IMR-90 (cell line): ENCODE measurements around the gene C17orf50. TPM values are rescaled to one million over a fixed set of nuclear protein-coding genes. Genes with fewer than 3 reads are reported as not detected.

ENCODE experiments used
- ATAC-seq: fragments of 200-7000 bp; cut with Tn5 transposase; 2 replicates; pipeline ENCODE4 v1.9.1; 2020; ENCODE audit warnings: low read depth, mild to moderate bottlenecking, moderate library complexity
- BruUV-seq: library from RNA; stranded (reverse); fragments of 400-500 nt; replicated peaks from 2 replicates; lab custom pipeline; 2021; lab: Mats Ljungman, UMichigan
- CTCF ChIA-PET: fragments of 300-600 bp; formaldehyde crosslinking; extraction: SDS; loops from one replicate; lab custom pipeline; 2021; ENCODE audit warnings: antibody characterized with exemption; lab: Yijun Ruan, JAX
- POLR2A ChIA-PET: fragments of 300-600 bp; sonication (Branson Sonifier 250); formaldehyde crosslinking; loops from one replicate; lab custom pipeline; 2022; ENCODE audit warnings: antibody characterized with exemption; ENCODE audit not compliant: unreplicated experiment; lab: Charles Lee
- DNase-seq: peaks from one replicate; pipeline ENCODE4 v3.0.0; 2013
- H2AFZ ChIP-seq: replicated peaks from 2 replicates; pipeline ENCODE3; 2013; ENCODE audit warnings: low read length, mild to moderate bottlenecking; ENCODE audit not compliant: poor library complexity
- H2AK5ac ChIP-seq: 2 replicates; pipeline ENCODE4 v1.6.1; 2013; ENCODE audit warnings: low read depth, low read length, inconsistent platforms
- H2AK9ac ChIP-seq: replicated peaks from 2 replicates; pipeline ENCODE3; 2013; ENCODE audit warnings: mild to moderate bottlenecking, low read depth, low read length, moderate library complexity; ENCODE audit not compliant: poor library complexity
- H2BK120ac ChIP-seq: 2 replicates; pipeline ENCODE4 v1.6.1; 2013; ENCODE audit warnings: low read depth, low read length, inconsistent platforms
- H2BK15ac ChIP-seq: 3 replicates; pipeline ENCODE4 v1.6.1; 2013; ENCODE audit warnings: low read depth, low read length, inconsistent platforms
- H2BK20ac ChIP-seq: 2 replicates; pipeline ENCODE4 v1.6.1; 2013; ENCODE audit warnings: low read depth, mild to moderate bottlenecking, inconsistent platforms, low read length, moderate library complexity
- H2BK5ac ChIP-seq: 2 replicates; pipeline ENCODE4 v1.6.1; 2013; ENCODE audit warnings: mild to moderate bottlenecking, low read depth, low read length, inconsistent platforms; ENCODE audit not compliant: poor library complexity, severe bottlenecking
- H3K14ac ChIP-seq: replicated peaks from 2 replicates; pipeline ENCODE4 v1.6.1; 2013; ENCODE audit warnings: low read depth, low read length, inconsistent platforms
- H3K18ac ChIP-seq: 2 replicates; pipeline ENCODE4 v1.6.1; 2013; ENCODE audit warnings: low read depth, low read length, control low read depth
- H3K23ac ChIP-seq: 2 replicates; pipeline ENCODE4 v1.6.1; 2013; ENCODE audit warnings: low read depth, low read length, inconsistent platforms
- H3K27ac ChIP-seq: 2 replicates; pipeline ENCODE4 v1.5.1; 2013; ENCODE audit warnings: mild to moderate bottlenecking, control low read depth, low read length; ENCODE audit not compliant: insufficient read depth
- H3K27me3 ChIP-seq: 2 replicates; pipeline ENCODE4 v1.6.1; 2013; ENCODE audit warnings: low read length; ENCODE audit not compliant: control insufficient read depth, insufficient read depth
- H3K36me3 ChIP-seq: 2 replicates; pipeline ENCODE4 v1.6.1; 2013; ENCODE audit warnings: low read length, mixed read lengths; ENCODE audit not compliant: control insufficient read depth, insufficient read depth
- H3K4ac ChIP-seq: 2 replicates; pipeline ENCODE4 v1.6.1; 2013; ENCODE audit warnings: low read depth, low read length, inconsistent platforms
- H3K4me1 ChIP-seq: 2 replicates; pipeline ENCODE4 v1.6.1; 2013; ENCODE audit warnings: low read length, mixed read lengths; ENCODE audit not compliant: control insufficient read depth, insufficient read depth
- H3K4me2 ChIP-seq: 2 replicates; pipeline ENCODE4 v1.6.1; 2013; ENCODE audit warnings: low read depth, mild to moderate bottlenecking, control low read depth, low read length, moderate library complexity
- H3K4me3 ChIP-seq: 2 replicates; pipeline ENCODE4 v1.5.1; 2013; ENCODE audit warnings: low read depth, mild to moderate bottlenecking, control low read depth, low read length, moderate library complexity; ENCODE audit not compliant: insufficient read depth
- H3K56ac ChIP-seq: 2 replicates; pipeline ENCODE4 v1.6.1; 2013; ENCODE audit warnings: low read length, inconsistent platforms; ENCODE audit not compliant: insufficient read depth; ENCODE audit errors: extremely low read depth
- H3K79me1 ChIP-seq, 2 experiments: 2 replicates each; pipeline ENCODE4 v1.6.1; 2013; ENCODE audit warnings: low read length in 2 of 2, inconsistent platforms in 1 of 2, low read depth in 1 of 2
- H3K9ac ChIP-seq: 2 replicates; pipeline ENCODE4 v1.6.1; 2013; ENCODE audit warnings: low read depth, low read length, control low read depth
- H3K9me1 ChIP-seq: 2 replicates; pipeline ENCODE4 v1.6.1; 2013; ENCODE audit warnings: low read length, inconsistent platforms; ENCODE audit not compliant: insufficient read depth
- H3K9me3 ChIP-seq: 2 replicates; pipeline ENCODE4 v1.6.1; 2013; ENCODE audit warnings: low read length; ENCODE audit not compliant: control insufficient read depth, insufficient read depth
- H4K20me1 ChIP-seq: 2 replicates; pipeline ENCODE4 v1.6.1; 2013; ENCODE audit warnings: low read length, inconsistent platforms; ENCODE audit not compliant: insufficient read depth
- H4K5ac ChIP-seq: 2 replicates; pipeline ENCODE4 v1.6.1; 2013; ENCODE audit warnings: mild to moderate bottlenecking, low read depth, low read length, control low read depth
- H4K8ac ChIP-seq, 2 experiments: 2 replicates each; pipeline ENCODE4 v1.6.1; 2013; ENCODE audit warnings: low read depth in 2 of 2, low read length in 2 of 2, control low read depth in 1 of 2, inconsistent platforms in 1 of 2
- H4K91ac ChIP-seq: 2 replicates; pipeline ENCODE4 v1.6.1; 2013; ENCODE audit warnings: low read depth, low read length, inconsistent platforms; ENCODE audit not compliant: insufficient read depth
- BHLHE40 ChIP-seq: fragments of 150-350 bp; IDR thresholded peaks from 2 replicates; pipeline ENCODE4 v1.6.1; 2016; ENCODE audit warnings: mild to moderate bottlenecking, low read depth, low read length
- CEBPB ChIP-seq: IDR thresholded peaks from 2 replicates; pipeline ENCODE4 v1.6.1; 2012; ENCODE audit warnings: low read depth, low read length, improper control_type of control experiment
- CHD1 ChIP-seq: IDR thresholded peaks from 2 replicates; pipeline ENCODE4 v1.6.1; 2012; ENCODE audit warnings: low read depth, low read length, improper control_type of control experiment
- CTCF ChIP-seq: conservative IDR thresholded peaks from 2 replicates; pipeline ENCODE4 v1.5.1; 2012; ENCODE audit warnings: mild to moderate bottlenecking, low read depth, low read length, improper control_type of control experiment
- ELK1 ChIP-seq: fragments of 150-350 bp; IDR thresholded peaks from 2 replicates; pipeline ENCODE4 v1.6.1; 2016; ENCODE audit warnings: low read depth, mild to moderate bottlenecking, low read length, moderate library complexity, borderline replicate concordance
- FOS ChIP-seq: fragments of 150-350 bp; IDR thresholded peaks from 2 replicates; pipeline ENCODE4 v1.6.1; 2016; ENCODE audit warnings: low read depth, low read length
- MAFK ChIP-seq: IDR thresholded peaks from 2 replicates; pipeline ENCODE4 v1.6.1; 2012; ENCODE audit warnings: low read depth, low read length, improper control_type of control experiment
- MAZ ChIP-seq: IDR thresholded peaks from 2 replicates; pipeline ENCODE4 v1.6.1; 2012; ENCODE audit warnings: low read depth, mild to moderate bottlenecking, low read length, improper control_type of control experiment, moderate library complexity, borderline replicate concordance
- MXI1 ChIP-seq: IDR thresholded peaks from 2 replicates; pipeline ENCODE4 v1.6.1; 2012; ENCODE audit warnings: low read depth, mild to moderate bottlenecking, low read length, moderate library complexity, borderline replicate concordance
- NFE2L2 ChIP-seq: fragments of 150-350 bp; IDR thresholded peaks from 2 replicates; pipeline ENCODE4 v1.6.1; 2016; ENCODE audit warnings: low read depth, mild to moderate bottlenecking, low read length
- POLR2A ChIP-seq: IDR thresholded peaks from 2 replicates; pipeline ENCODE4 v1.6.1; 2012; ENCODE audit warnings: mild to moderate bottlenecking, low read depth, low read length
- RAD21 ChIP-seq: IDR thresholded peaks from 2 replicates; pipeline ENCODE4 v1.6.1; 2012; ENCODE audit warnings: low read length, improper control_type of control experiment
- RCOR1 ChIP-seq: IDR thresholded peaks from 2 replicates; pipeline ENCODE4 v1.6.1; 2012; ENCODE audit warnings: mild to moderate bottlenecking, low read length, improper control_type of control experiment; ENCODE audit not compliant: insufficient replicate concordance
- RFX5 ChIP-seq: IDR thresholded peaks from 2 replicates; pipeline ENCODE4 v1.8.0; 2012; ENCODE audit warnings: low read depth, mild to moderate bottlenecking, low read length, moderate library complexity
- SMC3 ChIP-seq: fragments of 150-350 bp; IDR thresholded peaks from 2 replicates; pipeline ENCODE4 v1.6.1; 2016; ENCODE audit warnings: low read depth, mild to moderate bottlenecking, antibody characterized with exemption, low read length, moderate library complexity
- USF2 ChIP-seq: fragments of 150-350 bp; IDR thresholded peaks from 2 replicates; pipeline ENCODE4 v1.6.1; 2017; ENCODE audit warnings: mild to moderate bottlenecking, antibody characterized with exemption, low read length, low read depth
- WGBS, 2 experiments: methylation state at CpG; one replicate each; pipeline versions ENCODE4 v1.1.5 to v1.1.7; 2013; ENCODE audit warnings: missing lambda C conversion rate in 2 of 2; ENCODE audit not compliant: insufficient read length in 1 of 2; ENCODE audit errors: extremely low coverage in 2 of 2; 5-methylcytosine and 5-hydroxymethylcytosine counted together
- dilution Hi-C: fragments of 300-500 bp; cut with HindIII; formaldehyde crosslinking; loops from one replicate; pipeline ENCODE4 v1.14.3; 2018; ENCODE audit warnings: low sequenced_read_pairs; ENCODE audit not compliant: unreplicated experiment
- in situ Hi-C: fragments of 300-500 bp; cut with MboI; formaldehyde crosslinking; loops from 3 replicates; pipeline ENCODE4 v1.14.3; 2019; ENCODE audit warnings: low sequenced_read_pairs, inconsistent platforms, mixed read lengths
- intact Hi-C: fragments of 100-400 bp; cut with micrococcal nuclease; formaldehyde crosslinking; loops from 2 replicates; pipeline ENCODE4 v1.10.0; 2022
- polyA plus RNA-seq, 3 experiments: library from polyadenylated mRNA; depleted of rRNA; stranded (reverse); fragments of >200 nt; gene quantifications; 2 replicates each; pipeline ENCODE4 v1.2.3, GENCODE V29; 2012; ENCODE audit warnings: low replicate concordance in 1 of 3
- total RNA-seq: library from RNA; depleted of rRNA; stranded (reverse); fragments of >200 nt; gene quantifications from 2 replicates; pipeline ENCODE4 v1.2.3, GENCODE V29; 2012

Gene C17orf50
- total and polyA plus RNA-seq, 2 of the 4 experiments (the other 2 are of a cell fraction) = not detected

- H2AFZ ChIP-seq = peak overlapping the region; percentile 37
- no peak overlapping the region for H3K18ac ChIP-seq
- H3K4me3 ChIP-seq = no peak overlapping the region
- no peak overlapping the region for H3K23ac ChIP-seq
- DNase-seq (no peak), ATAC-seq (no peak)
- no peak overlapping the region for H2BK120ac ChIP-seq
- no peaks in the 10 kb centered on the region for H4K20me1 ChIP-seq
- no peaks in the 10 kb centered on the region for H3K36me3 ChIP-seq
- H4K8ac ChIP-seq = no peak overlapping the region
- no peak overlapping the region for H2BK20ac ChIP-seq
- H4K5ac ChIP-seq = no peak overlapping the region
- H4K91ac ChIP-seq = no peak overlapping the region
- no peaks in the 10 kb centered on the region for H3K9me1 ChIP-seq
- peaks cover 46% of the 10 kb centered on the region for H3K27me3 ChIP-seq
- intact Hi-C loops = no loop called here
- no peak overlapping the region for H3K14ac ChIP-seq
- no peak for TF ChIP-seq FOS
- no peak for TF ChIP-seq RFX5
- no peak for TF ChIP-seq CHD1
- no peak for TF ChIP-seq RCOR1
- no peak for TF ChIP-seq BHLHE40
- TF ChIP-seq USF2 = no peak
- no peak for TF ChIP-seq CTCF
- no peak for TF ChIP-seq MXI1
- no peak for TF ChIP-seq MAFK
- TF ChIP-seq ELK1 = no peak
- no peak for TF ChIP-seq RAD21
- no peak for TF ChIP-seq POLR2A
- no peak for TF ChIP-seq NFE2L2
- no peak for TF ChIP-seq MAZ
- TF ChIP-seq SMC3 = no peak
- TF ChIP-seq CEBPB = no peak
- H2AK9ac ChIP-seq = no peak overlapping the region
- H2BK15ac ChIP-seq = no peak overlapping the region
- H3K9ac ChIP-seq = no peak overlapping the region
- H2AK5ac ChIP-seq = no peak overlapping the region
- H2BK5ac ChIP-seq = no peak overlapping the region
- ChIA-PET CTCF (no interaction called here), POLR2A (no interaction called here)
- no peaks in the 10 kb centered on the region for H3K79me1 ChIP-seq
- H3K4me2 ChIP-seq = no peak overlapping the region
- no peak overlapping the region for H3K56ac ChIP-seq
- no peak overlapping the region for H3K4ac ChIP-seq
- peaks cover 2% of the 10 kb centered on the region; the same call in 1 of the 2 replicates for H3K9me3 ChIP-seq
- dilution Hi-C loops = no loop called here
- BruUV-seq = no TSS peak
- H3K4me1 ChIP-seq = peaks cover 8% of the 10 kb centered on the region; the same call in 1 of the 2 replicates
- H3K27ac ChIP-seq = no peak overlapping the region
- WGBS, 2 experiments = 72% methylated on average over 16 of the region's 16 CpGs; no CpG with 5 or more reads in 1 of the 2 experiments
- in situ Hi-C loops = no loop called here
Observed at GRCh38 chr17:35752471-35752870, 8.2 kb upstream of the C17orf50 start.
